Measurements from ENCODE around the gene TMEM256. TPM values are rescaled to one million over a fixed set of nuclear protein-coding genes. Genes with fewer than 3 reads are reported as not detected.

TMEM256 gene
- polyA plus RNA-seq (2014; cell fraction: cytosol; rRNA removed) = 150 and 156 TPM in 2 replicates
- 104 and 139 TPM in 2 replicates for polyA plus RNA-seq (2014; cell fraction: nucleus; rRNA removed)

DNA sequence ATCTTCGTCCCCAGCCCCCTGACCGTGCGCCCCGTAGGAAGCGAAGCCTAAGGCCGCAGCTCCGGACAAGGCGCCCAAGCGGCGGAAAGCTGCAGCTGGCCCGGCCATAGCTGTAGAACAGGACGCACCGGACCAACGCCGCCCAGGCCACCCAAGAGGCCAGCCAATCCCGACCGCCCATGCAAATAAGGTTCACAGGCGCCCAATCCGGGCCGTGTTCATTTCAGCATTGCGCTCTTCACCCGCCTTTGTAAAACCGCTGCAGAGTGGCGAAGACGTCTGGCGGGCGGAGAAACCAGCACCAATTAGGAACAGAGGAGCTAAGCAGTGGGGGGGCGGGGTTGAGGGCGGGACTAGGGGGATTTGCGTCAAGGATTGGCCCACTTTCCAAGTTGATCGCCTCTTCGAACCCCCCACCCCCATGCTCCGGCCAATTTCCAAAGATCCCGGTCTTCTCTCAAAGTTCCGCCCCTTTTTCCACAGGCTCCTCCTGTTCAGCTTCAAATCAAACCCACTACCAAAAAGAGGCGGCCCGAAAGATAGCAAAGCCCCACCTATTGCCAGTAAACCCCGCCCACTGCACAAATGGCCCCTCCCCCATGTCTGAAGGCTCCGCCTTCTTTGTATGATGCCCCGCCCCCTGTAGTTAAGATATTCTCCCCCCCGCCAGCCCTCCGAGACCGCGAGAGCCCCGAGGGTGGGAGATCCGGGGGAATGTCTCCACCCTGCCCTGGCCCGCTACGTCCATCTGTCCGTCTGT is at the start of gene TMEM256:
Gene TMEM256, minus strand, starts transcription at position 121 of the 760 bp plus-strand sequence. Its CDS starts 13 bp downstream, at position 108.
- DNase-seq (ENCODE audit: low spot score) = peak; percentile 100

- DNase-seq (ENCODE audit: low spot score) = no peak
Measured at GRCh38 chr17:7448461-7448860, 44.6 kb upstream of the TMEM256 start.

GRCh38 chr17:7445619-7445968 is 41.7 kb upstream of the TMEM256 start:
- no peak for DNase-seq (ENCODE audit: low spot score)

- peak; percentile 58 for DNase-seq (ENCODE audit: low spot score)
Measured at GRCh38 chr17:7444682-7445618, 41.1 kb upstream of the TMEM256 start, which contains the start of gene CHRNB1. CHRNB1 (plus strand) TSS chr17:7445061; CDS start chr17:7445128, 67 bp downstream.

- DNase-seq (ENCODE audit: low spot score) = no peak
Measured at GRCh38 chr17:7443499-7444485, 39.9 kb upstream of the TMEM256 start.

DNA sequence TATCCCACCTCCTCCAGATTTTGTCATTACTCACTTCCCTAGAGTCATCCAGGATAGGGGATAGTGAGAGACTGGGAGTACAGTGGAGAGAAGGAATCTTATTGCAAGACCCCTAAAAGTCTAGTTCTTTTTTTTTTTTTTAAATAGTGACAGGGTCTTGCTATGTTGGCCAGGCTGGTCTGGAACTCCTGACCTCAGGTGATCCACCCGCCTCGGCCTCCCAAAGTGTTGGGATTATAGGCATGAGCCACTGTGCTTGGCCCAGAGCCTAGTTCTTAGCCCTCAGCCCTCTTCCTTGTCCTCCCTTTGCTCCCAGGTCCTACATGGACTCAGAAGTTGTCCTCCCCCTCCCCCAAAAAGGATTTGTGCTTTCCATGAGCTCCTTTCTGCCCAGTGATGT is 38.2 kb upstream of the TMEM256 start:
- no peak for DNase-seq (ENCODE audit: low spot score)

- no peak for DNase-seq (ENCODE audit: low spot score)
Measured at GRCh38 chr17:7441266-7441665, 37.4 kb upstream of the TMEM256 start.

GRCh38 chr17:7440834-7441195 is 36.9 kb upstream of the TMEM256 start:
- peak; percentile 49 for DNase-seq (ENCODE audit: low spot score)

DNA sequence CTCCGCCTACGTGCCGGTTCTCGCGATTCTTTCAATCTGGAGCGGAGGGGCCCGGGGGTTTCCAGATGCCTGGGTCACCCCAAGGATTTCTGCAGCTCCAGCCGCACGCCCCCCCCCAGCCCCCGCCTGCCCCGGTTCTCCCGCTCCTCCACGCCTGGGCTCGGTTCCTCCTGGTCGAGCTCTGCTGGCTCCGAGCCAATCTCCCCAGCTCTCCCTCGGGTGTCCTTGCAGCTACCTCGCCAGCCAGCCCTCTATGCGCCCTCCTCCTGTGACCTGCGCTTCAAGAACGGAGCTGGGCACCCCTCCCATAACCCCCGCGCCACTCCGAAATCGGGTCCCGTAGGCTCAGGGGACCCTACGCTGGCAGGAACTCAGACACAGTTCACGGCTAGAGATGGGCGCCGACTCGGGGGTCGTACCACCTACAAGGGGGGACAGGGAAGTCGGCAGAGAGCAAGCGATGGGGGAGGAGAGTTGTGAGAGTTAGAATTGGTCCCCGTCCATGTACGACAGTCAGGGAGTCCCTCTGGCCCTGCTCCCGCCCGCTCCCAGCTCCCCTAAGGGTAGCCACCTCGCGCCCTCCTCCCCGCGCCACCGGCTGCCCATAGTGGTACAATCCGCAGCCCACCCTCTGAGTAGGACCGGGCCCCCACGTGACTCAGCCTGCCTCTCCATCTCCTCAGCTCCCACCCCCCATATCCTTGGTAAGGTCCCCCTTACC is 36.4 kb upstream of the TMEM256 start:
- DNase-seq (ENCODE audit: low spot score) = peak; percentile 81

GRCh38 chr17:7439462-7440112 is 35.7 kb upstream of the TMEM256 start, which contains the start of gene FGF11:
FGF11 (plus strand) TSS chr17:7439512; CDS start chr17:7439621, 109 bp downstream.
- no peak for DNase-seq (ENCODE audit: low spot score)

- DNase-seq (ENCODE audit: low spot score) = no peak
Measured at GRCh38 chr17:7438656-7439460, 35.0 kb upstream of the TMEM256 start.

DNA sequence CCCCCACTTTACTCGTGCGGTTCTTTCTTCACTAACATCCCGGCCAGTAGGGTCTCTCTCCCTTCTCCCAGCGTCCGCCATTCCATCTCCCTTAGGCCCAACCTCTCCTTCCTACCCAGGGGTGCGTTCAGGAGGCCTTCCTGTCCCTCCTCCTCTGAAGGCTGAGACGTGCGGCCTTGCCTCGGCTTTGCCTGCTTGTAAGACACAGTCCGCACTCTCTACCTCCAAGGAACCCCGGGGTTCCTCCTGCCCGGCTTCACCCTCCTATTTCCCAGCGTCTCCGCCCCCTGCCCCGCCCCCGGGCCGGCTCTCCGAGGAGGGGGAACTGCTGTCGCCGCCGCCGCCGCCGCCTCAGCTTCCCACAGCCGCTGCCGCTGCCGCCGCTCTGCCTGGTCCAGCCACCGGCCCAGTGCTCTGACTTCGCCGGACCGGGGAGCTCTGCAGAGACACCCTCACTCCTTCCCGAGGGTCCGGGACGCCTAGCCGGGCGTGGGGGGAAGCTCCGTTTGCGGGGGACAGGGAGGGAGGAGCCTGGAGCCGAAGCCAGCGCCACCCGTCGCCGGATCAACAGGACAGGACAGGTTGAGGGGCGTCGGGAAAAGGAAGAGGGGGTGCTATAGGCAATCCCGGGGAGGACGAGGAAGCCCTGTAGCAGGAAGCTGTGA is 34.2 kb upstream of the TMEM256 start:
- DNase-seq (ENCODE audit: low spot score) = peak; percentile 60

DNA sequence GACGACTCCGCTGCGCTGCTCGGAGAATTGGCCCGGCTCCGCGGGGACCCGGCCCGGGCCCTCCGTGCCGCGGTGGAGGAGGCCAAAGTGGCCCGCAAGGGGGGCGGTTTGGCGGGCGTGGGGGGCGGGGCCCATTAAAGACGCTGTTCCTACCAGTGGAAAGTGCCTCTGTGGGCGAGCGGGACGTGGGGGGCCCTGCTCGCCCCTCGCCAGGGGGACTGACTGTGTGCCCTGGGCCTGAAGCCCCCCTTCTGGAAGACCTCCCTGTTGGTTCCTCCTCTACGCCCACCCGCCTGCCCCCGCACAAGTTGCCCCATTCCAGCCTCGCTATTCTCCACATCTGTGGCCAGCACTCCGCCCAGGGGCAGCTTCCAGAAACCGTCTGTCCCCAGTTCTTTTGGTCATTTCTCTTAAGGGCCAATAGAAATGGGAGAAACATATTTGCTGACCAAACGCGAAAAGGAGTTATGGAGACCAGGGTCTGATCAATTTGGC is 33.5 kb upstream of the TMEM256 start:
- no peak for DNase-seq (ENCODE audit: low spot score)

GRCh38 chr17:7436556-7437368 is 32.9 kb upstream of the TMEM256 start:
- DNase-seq (ENCODE audit: low spot score) = peak; percentile 80

GRCh38 chr17:7435676-7436555 is 32.0 kb upstream of the TMEM256 start:
- DNase-seq (ENCODE audit: low spot score) = no peak

- DNase-seq (ENCODE audit: low spot score) = no peak
Measured at GRCh38 chr17:7432296-7432695, 28.4 kb upstream of the TMEM256 start.
